Fibroblast of mammary gland (primary cell): ENCODE results near the gene NR2F1-AS1.
A peak's percentile ranks its signal among the peaks of the same experiment; 100 is the strongest.

Experiments
- DNase-seq: peaks from one replicate; pipeline ENCODE4 v3.0.0-alpha.2; 2010; ENCODE audit warnings: low read depth
- H3K4me3 ChIP-seq: 2 replicates; pipeline ENCODE4 v1.5.1; 2011; ENCODE audit warnings: low read depth, mild to moderate bottlenecking, low read length, moderate library complexity; ENCODE audit not compliant: control insufficient read depth
- TF ChIP-seq, protein P1 (sequence below): conservative IDR thresholded peaks from 2 replicates; pipeline ENCODE4 v1.5.1; 2011; ENCODE audit warnings: low read depth, low read length, inconsistent platforms; ENCODE audit not compliant: control insufficient read depth, insufficient read depth

NR2F1-AS1 gene

DNA sequence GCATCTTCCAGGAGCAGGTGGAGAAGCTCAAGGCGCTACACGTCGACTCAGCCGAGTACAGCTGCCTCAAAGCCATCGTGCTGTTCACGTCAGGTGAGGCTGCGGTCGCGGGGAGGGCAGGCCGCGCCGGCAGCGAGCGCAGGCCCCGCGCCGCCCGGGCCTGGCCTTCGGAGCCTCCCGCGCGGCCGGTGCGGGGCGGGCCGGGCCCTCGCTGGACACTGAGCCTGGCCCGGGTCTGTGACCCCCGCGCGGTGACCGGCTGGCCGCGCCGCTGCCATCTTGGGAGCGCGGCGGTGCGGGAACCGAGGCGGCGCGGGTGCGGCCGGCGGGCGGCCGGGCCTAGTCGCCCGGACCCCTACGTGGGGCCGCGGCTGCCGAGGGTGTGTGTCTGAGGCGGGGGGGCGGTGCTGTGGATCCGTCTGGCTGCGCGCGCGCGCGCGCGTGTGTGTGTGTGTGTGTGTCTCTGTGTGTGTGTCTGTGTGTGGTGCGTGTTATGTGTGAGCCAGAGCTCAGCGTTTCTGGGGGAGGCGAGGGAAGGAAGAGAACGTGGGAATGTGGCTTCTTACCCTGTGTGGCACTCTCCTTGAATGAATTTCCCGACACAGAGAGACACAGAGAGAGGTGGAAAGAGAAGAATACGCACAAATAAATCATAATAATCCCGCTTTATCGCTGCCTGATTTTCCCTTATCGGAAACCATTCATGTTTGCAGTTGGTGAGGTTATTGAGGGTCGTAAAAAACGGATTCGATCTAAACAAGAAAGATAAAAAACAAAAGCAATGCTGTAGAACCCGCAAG lies 7.5 kb upstream of the NR2F1-AS1 start:
- H3K4me3 ChIP-seq, result peak overlapping the region; percentile 90
- DNase-seq, result no peak
- TF ChIP-seq, protein P1, sequence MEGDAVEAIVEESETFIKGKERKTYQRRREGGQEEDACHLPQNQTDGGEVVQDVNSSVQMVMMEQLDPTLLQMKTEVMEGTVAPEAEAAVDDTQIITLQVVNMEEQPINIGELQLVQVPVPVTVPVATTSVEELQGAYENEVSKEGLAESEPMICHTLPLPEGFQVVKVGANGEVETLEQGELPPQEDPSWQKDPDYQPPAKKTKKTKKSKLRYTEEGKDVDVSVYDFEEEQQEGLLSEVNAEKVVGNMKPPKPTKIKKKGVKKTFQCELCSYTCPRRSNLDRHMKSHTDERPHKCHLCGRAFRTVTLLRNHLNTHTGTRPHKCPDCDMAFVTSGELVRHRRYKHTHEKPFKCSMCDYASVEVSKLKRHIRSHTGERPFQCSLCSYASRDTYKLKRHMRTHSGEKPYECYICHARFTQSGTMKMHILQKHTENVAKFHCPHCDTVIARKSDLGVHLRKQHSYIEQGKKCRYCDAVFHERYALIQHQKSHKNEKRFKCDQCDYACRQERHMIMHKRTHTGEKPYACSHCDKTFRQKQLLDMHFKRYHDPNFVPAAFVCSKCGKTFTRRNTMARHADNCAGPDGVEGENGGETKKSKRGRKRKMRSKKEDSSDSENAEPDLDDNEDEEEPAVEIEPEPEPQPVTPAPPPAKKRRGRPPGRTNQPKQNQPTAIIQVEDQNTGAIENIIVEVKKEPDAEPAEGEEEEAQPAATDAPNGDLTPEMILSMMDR, result no peak

DNA sequence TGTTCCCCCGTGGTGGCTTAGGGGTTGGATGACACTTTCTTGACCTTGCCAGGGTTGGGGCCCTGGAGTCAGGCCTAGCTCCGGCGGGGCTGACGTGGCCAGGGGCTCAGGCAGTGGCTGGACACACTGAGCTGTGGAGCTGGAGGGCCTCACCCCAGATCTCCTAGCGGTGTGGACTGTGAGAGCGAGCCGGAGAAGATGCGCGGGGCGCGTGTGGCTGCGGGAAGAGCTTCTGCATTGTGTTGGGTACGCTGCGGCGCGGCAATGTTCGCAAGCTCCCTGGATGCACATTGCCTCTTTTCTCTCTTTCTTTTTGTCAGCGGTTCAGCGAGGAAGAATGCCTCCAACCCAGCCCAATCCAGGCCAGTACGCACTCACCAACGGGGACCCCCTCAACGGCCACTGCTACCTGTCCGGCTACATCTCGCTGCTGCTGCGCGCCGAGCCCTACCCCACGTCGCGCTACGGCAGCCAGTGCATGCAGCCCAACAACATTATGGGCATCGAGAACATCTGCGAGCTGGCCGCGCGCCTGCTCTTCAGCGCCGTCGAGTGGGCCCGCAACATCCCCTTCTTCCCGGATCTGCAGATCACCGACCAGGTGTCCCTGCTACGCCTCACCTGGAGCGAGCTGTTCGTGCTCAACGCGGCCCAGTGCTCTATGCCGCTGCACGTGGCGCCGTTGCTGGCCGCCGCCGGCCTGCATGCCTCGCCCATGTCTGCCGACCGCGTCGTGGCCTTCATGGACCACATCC lies 6.8 kb upstream of the NR2F1-AS1 start:
- DNase-seq, result peak; percentile 51
- peak overlapping the region; percentile 90 for H3K4me3 ChIP-seq
- TF ChIP-seq, protein P1, result no peak

DNA sequence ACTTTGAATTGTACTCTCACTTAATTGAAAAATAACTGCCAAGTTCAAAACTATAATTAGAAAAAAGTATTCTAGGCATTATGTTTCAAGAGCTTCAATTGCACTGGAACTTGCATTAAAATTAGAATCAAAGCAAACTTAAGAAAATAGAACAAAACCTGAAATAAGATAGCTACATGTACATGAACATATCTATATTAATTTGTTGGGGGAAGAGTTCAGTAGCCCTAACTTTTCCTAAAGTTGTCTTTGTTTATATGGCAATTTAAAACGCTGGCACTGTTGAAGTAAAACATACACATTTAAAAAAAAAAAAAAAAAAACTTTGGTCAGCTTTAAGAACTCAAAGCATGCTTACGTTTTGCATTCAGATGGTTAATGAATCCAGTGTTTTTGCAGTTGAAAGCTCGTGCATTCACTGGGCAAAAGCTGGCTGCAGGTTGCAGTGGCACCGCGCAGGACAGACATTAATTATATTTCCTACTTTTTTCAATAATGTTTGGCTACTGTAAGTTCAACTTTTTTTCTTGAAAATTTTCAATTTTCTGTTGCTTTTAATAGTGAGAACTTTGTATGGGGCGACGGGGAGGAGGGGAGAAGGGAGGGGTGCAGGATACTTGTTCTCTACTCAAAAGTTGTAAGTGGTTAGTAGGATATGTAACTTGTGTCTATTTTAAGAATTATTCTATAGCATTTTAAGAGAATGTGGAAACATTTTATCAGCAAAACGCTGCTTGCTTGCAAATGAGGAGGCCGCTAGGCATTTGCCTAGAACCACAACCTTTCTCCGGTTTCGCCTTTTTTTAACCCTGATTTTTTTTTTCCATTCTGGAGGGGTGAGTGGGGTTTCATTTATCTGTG lies 5.9 kb upstream of the NR2F1-AS1 start:
- peak; percentile 45 for DNase-seq
- TF ChIP-seq, protein P1, result no peak
- peak overlapping the region; percentile 90 for H3K4me3 ChIP-seq

DNA sequence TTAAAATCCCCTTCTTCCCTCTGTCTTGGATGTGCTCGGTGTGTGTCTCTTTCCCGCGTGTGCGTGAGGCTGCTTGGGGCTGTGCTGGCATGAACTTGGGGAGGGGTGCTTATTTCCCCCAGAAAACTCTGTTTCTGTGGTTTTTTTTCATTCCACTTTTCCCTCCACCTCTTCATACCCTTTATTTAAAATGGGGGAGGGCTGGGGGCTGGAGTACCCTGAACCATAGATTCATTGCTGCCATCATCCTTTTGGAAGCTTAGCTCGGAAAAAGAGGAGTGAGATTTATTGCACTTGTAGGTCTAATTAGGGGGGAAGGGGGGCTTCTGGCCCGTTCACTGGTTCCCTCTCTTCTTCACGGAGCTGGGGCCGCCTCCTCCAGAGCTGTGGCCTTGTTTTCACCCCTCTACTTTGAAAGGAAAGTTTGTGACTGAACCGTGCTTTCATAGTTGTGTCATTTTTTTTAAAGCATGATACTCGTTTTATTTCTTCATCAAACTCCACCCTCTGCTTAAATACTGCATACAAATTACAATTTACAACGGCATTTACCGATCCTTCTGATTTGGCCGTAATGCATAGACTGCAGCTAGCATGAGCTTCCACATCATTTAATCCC lies 4.9 kb upstream of the NR2F1-AS1 start:
- TF ChIP-seq, protein P1, result no peak
- peak overlapping the region; percentile 90 for H3K4me3 ChIP-seq
- DNase-seq, result peak; percentile 42

DNA sequence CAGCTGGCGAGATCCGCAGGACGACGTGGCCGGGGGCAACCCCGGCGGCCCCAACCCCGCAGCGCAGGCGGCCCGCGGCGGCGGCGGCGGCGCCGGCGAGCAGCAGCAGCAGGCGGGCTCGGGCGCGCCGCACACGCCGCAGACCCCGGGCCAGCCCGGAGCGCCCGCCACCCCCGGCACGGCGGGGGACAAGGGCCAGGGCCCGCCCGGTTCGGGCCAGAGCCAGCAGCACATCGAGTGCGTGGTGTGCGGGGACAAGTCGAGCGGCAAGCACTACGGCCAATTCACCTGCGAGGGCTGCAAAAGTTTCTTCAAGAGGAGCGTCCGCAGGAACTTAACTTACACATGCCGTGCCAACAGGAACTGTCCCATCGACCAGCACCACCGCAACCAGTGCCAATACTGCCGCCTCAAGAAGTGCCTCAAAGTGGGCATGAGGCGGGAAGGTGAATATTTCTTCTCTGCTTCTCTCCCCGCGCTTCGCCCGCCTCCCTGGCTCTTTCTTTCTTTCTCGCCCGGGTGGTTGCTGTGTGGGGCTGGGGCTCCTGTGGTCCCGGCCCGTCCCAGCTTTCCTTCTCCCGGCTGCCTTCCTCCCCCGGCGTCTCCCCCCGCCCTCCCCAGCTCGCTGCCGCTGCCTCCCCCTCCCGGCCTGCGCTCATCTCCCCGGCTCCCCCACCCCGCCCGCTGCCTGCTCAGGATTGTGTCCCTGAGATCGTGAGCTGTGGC lies 4.2 kb upstream of the NR2F1-AS1 start:
- TF ChIP-seq, protein P1, result no peak
- no peak for DNase-seq
- H3K4me3 ChIP-seq, result peak overlapping the region; percentile 90

DNA sequence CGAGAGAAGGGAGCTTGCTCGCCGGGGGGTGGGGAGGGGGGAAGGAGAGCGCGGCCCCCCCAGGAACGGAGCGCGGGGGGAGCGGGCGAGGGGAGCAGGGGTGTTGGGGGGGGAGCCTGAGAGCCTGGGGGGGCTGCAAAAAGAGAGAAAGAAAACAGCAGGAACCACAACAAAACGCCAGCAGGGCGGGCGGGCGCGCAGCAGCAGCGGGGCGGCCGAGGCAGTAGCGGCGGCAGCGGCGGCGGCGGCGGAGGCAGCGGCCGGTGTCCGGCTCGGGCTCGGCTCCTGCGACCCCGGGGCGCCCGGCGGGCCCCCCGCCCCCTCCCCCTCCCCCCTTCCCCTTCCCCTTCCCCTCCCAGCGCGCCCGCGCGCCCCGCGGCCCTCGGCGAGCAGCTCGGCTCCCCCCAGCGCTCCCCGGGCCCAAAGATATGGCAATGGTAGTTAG lies 3.6 kb upstream of the NR2F1-AS1 start:
- TF ChIP-seq, protein P1, result no peak
- DNase-seq, result no peak
- peak overlapping the region; percentile 90 for H3K4me3 ChIP-seq
